NOMO-1 treated with DMSO at 0.1 percent for 48 hours (cell line): Measurements from ENCODE around the gene MACC1.
"Not testable (repeated sequence)": the region's sequence is repeated elsewhere in the genome, so short reads cannot be mapped to it uniquely, and the experiment has no call there.

Experiments used
- DNase-seq: peaks from one replicate; lab custom pipeline; 2025; ENCODE audit not compliant: unreplicated experiment; lab: John Stamatoyannopoulos, UW

The MACC1 gene

GRCh38 chr7:20133803-20134202, 83.4 kb downstream of the MACC1 start:
- no peak for DNase-seq

GRCh38 chr7:20132585-20132984, 84.6 kb downstream of the MACC1 start:
- no peak for DNase-seq

- DNase-seq = no peak
Measured at GRCh38 chr7:20131776-20132175, 85.4 kb downstream of the MACC1 start.

- no peak for DNase-seq
Measured at GRCh38 chr7:20129920-20130319, 87.3 kb downstream of the MACC1 start.

GRCh38 chr7:20128001-20128400, 89.2 kb downstream of the MACC1 start:
- DNase-seq = no peak

GRCh38 chr7:20126060-20126459, 91.1 kb downstream of the MACC1 start:
- not testable (repeated sequence) for DNase-seq

- DNase-seq = not testable (repeated sequence)
Measured at GRCh38 chr7:20124087-20124486, 93.1 kb downstream of the MACC1 start.

- DNase-seq = not testable (repeated sequence)
Measured at GRCh38 chr7:20122653-20123316, 94.4 kb downstream of the MACC1 start.

- no peak for DNase-seq
Measured at GRCh38 chr7:20122073-20122472, 95.1 kb downstream of the MACC1 start.

- DNase-seq = no peak
Measured at GRCh38 chr7:20121404-20121803, 95.8 kb downstream of the MACC1 start.

GRCh38 chr7:20120611-20121168, 96.5 kb downstream of the MACC1 start:
- not testable (repeated sequence) for DNase-seq

- no peak for DNase-seq
Measured at GRCh38 chr7:20116869-20117268, 100.3 kb downstream of the MACC1 start.

GRCh38 chr7:20114468-20114867, 102.7 kb downstream of the MACC1 start:
- peak; percentile 98 for DNase-seq

GRCh38 chr7:20113427-20114027, 103.7 kb downstream of the MACC1 start:
- peak; percentile 90 for DNase-seq

GRCh38 chr7:20112696-20113095, 104.5 kb downstream of the MACC1 start:
- DNase-seq = no peak

- DNase-seq = no peak
Measured at GRCh38 chr7:20111821-20112542, 105.2 kb downstream of the MACC1 start.

GRCh38 chr7:20107582-20107981, 109.6 kb downstream of the MACC1 start:
- no peak for DNase-seq

- no peak for DNase-seq
Measured at GRCh38 chr7:20104696-20105095, 112.5 kb downstream of the MACC1 start.

- DNase-seq = no peak
Measured at GRCh38 chr7:20102982-20103381, 114.2 kb downstream of the MACC1 start.

- no peak for DNase-seq
Measured at GRCh38 chr7:20095862-20096261, 121.3 kb downstream of the MACC1 start.

- no peak for DNase-seq
Measured at GRCh38 chr7:20095436-20095835, 121.7 kb downstream of the MACC1 start.

GRCh38 chr7:20089431-20089830, 127.8 kb downstream of the MACC1 start:
- DNase-seq = no peak
